Measurements from ENCODE around the gene ADGRL4. TPM values are rescaled to one million over a fixed set of nuclear protein-coding genes. Genes with fewer than 3 reads are reported as not detected.

ADGRL4 gene
- total and polyA plus RNA-seq, 2 of the 13 experiments (the other 11 are each of a cell fraction or from before 2014, with no cell fraction given): not detected

DNA sequence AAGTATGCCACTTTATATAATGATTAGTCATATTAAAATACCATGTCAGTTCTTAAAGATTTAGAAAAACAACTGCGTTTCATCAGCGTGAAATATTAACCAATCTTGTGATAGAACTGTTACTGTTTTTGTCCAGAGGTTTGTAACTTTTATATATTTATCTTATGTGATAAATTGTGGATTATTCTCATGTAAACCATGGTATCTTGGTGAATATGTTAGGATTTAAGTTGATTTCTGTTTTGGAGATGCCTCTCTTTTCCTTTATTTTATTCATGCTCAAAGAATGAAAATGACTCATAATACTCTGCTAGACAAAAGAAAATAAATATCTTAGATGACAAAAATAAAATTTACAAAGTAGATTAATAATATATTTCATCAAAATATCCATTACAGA lies 88.4 kb downstream of the ADGRL4 start:
- no peaks in the 10 kb centered on the region for H3K79me2 ChIP-seq (ENCODE audit: insufficient read depth, low read length)
- H3K9ac ChIP-seq (ENCODE audit: insufficient read depth, low read depth, low read length): no peak overlapping the region
- no peak overlapping the region for H3K4me2 ChIP-seq (ENCODE audit: low read depth, low read length)
- H3K4me1 ChIP-seq (ENCODE audit: insufficient read depth, low read length): no peaks in the 10 kb centered on the region
- no peak overlapping the region for H2AFZ ChIP-seq (ENCODE audit: low read length)
- H4K20me1 ChIP-seq (ENCODE audit: insufficient read depth, low read length): no peaks in the 10 kb centered on the region
- in situ Hi-C loops (cut with HindIII; ENCODE audit: extremely low pct_ligation_motif_present, low pct_unique_long_range_greater_than_20kb) (no loop called here), intact Hi-C loops (cut with micrococcal nuclease; ENCODE audit: unreplicated experiment) (no loop called here)
- DNase-seq (ENCODE audit: low spot score) (no peak), ATAC-seq (no peak), FAIRE-seq (no peak)
- ChIA-PET CTCF (ENCODE audit: low intra/inter-chr PET ratio, low total read pairs) (no interaction called here), POLR2A (no interaction called here)
- H3K36me3 ChIP-seq (replicated peaks in 1 of 2; ENCODE audit: control insufficient read depth in 1 of 2, insufficient read depth in 2 of 2, low read length in 2 of 2): no peaks in the 10 kb centered on the region
- H3K9me3 ChIP-seq (ENCODE audit: low read length): peaks cover 63% of the 10 kb centered on the region
- no peak overlapping the region for H3K27ac ChIP-seq (ENCODE audit: extremely low read length, insufficient read depth, low read length)
- H3K4me3 ChIP-seq (replicated peaks in 1 of 3; ENCODE audit: insufficient read depth in 1 of 3, low read depth in 2 of 3, low read length in 3 of 3): no peak overlapping the region
- TF ChIP-seq GATAD2A (CRISPR knock-in tag; IDR thresholded peaks at IDR 0.05) (no peak), SALL1 (CRISPR knock-in tag; IDR thresholded peaks at IDR 0.05) (no peak), HNF4G (IDR thresholded peaks at IDR 0.05; ENCODE audit: borderline replicate concordance, low read depth, low read length) (no peak), HNF4G (CRISPR knock-in tag; IDR thresholded peaks at IDR 0.05; ENCODE audit: borderline replicate concordance, low read depth) (no peak), DR1 (CRISPR knock-in tag; IDR thresholded peaks at IDR 0.05) (no peak), FOXA1 (IDR thresholded peaks at IDR 0.05) (no peak), FOXA1 (CRISPR knock-in tag; IDR thresholded peaks at IDR 0.05) (no peak), NFE2 (CRISPR knock-in tag; IDR thresholded peaks at IDR 0.05) (no peak), ZNF317 (CRISPR knock-in tag; IDR thresholded peaks at IDR 0.05) (no peak)
- TF ChIP-seq, protein P1, sequence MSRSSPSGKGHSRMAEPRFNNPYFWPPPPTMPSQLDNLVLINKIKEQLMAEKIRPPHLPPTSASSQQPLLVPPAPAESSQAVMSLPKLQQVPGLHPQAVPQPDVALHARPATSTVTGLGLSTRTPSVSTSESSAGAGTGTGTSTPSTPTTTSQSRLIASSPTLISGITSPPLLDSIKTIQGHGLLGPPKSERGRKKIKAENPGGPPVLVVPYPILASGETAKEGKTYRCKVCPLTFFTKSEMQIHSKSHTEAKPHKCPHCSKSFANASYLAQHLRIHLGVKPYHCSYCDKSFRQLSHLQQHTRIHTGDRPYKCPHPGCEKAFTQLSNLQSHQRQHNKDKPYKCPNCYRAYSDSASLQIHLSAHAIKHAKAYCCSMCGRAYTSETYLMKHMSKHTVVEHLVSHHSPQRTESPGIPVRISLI (CRISPR knock-in tag; IDR thresholded peaks at IDR 0.05; ENCODE audit: borderline replicate concordance): no peak
- TF ChIP-seq, protein P2, sequence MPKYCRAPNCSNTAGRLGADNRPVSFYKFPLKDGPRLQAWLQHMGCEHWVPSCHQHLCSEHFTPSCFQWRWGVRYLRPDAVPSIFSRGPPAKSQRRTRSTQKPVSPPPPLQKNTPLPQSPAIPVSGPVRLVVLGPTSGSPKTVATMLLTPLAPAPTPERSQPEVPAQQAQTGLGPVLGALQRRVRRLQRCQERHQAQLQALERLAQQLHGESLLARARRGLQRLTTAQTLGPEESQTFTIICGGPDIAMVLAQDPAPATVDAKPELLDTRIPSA (CRISPR knock-in tag; IDR thresholded peaks at IDR 0.05; ENCODE audit: borderline replicate concordance): no peak
- TF ChIP-seq, protein P3, sequence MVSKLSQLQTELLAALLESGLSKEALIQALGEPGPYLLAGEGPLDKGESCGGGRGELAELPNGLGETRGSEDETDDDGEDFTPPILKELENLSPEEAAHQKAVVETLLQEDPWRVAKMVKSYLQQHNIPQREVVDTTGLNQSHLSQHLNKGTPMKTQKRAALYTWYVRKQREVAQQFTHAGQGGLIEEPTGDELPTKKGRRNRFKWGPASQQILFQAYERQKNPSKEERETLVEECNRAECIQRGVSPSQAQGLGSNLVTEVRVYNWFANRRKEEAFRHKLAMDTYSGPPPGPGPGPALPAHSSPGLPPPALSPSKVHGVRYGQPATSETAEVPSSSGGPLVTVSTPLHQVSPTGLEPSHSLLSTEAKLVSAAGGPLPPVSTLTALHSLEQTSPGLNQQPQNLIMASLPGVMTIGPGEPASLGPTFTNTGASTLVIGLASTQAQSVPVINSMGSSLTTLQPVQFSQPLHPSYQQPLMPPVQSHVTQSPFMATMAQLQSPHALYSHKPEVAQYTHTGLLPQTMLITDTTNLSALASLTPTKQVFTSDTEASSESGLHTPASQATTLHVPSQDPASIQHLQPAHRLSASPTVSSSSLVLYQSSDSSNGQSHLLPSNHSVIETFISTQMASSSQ (IDR thresholded peaks at IDR 0.05; ENCODE audit: low read depth): no peak
- TF ChIP-seq, protein P3 (CRISPR knock-in tag; IDR thresholded peaks at IDR 0.05; ENCODE audit: borderline replicate concordance): no peak
- 3% methylated on average over 2 of the region's 2 CpGs for WGBS (ENCODE audit: low lambda C conversion rate)
- H3K27me3 ChIP-seq (ENCODE audit: control insufficient read depth in 1 of 2, insufficient read depth in 2 of 2, low read length in 2 of 2): no peaks in the 10 kb centered on the region
- no TSS peak for BruUV-seq (replicated peaks)
